Osteoblast (primary cell): Measurements from ENCODE around the gene SCAF1. TPM values are rescaled to one million over a fixed set of nuclear protein-coding genes. Genes with fewer than 3 reads are reported as not detected.

Experiments
- DNase-seq: peaks from one replicate; pipeline ENCODE4 v3.0.0; 2011; ENCODE audit warnings: low spot score, mixed read lengths; ENCODE audit not compliant: insufficient read length; ENCODE audit errors: missing footprints
- H2AFZ ChIP-seq: 2 replicates; pipeline ENCODE4 v1.6.0; 2011; ENCODE audit warnings: mild to moderate bottlenecking, low read length
- H3K27ac ChIP-seq: 2 replicates; pipeline ENCODE4 v1.5.1; 2011; ENCODE audit warnings: mild to moderate bottlenecking, low read depth, low read length, moderate library complexity
- H3K27me3 ChIP-seq: 2 replicates; pipeline ENCODE4 v1.6.0; 2012; ENCODE audit warnings: mild to moderate bottlenecking, control low read depth, inconsistent platforms, low read length, moderate library complexity; ENCODE audit not compliant: insufficient read depth
- H3K36me3 ChIP-seq: 2 replicates; pipeline ENCODE4 v1.5.1; 2011; ENCODE audit warnings: mild to moderate bottlenecking, low read length, control low read depth, moderate library complexity; ENCODE audit not compliant: insufficient read depth
- H3K4me1 ChIP-seq: 2 replicates; pipeline ENCODE4 v1.5.1; 2011; ENCODE audit warnings: mild to moderate bottlenecking, low read length, control low read depth, moderate library complexity; ENCODE audit not compliant: insufficient read depth
- H3K4me2 ChIP-seq: 2 replicates; pipeline ENCODE4 v1.6.0; 2011; ENCODE audit warnings: mild to moderate bottlenecking, low read length; ENCODE audit not compliant: insufficient read depth
- H3K4me3 ChIP-seq: fragments of 200-600 bp; sonication (generic); 3 replicates; pipeline ENCODE4 v1.5.1; 2012; ENCODE audit warnings: mild to moderate bottlenecking, low read length, inconsistent platforms; ENCODE audit not compliant: insufficient read depth
- H3K79me2 ChIP-seq: 2 replicates; pipeline ENCODE4 v1.6.0; 2012; ENCODE audit warnings: mild to moderate bottlenecking, low read length, control low read depth, inconsistent platforms; ENCODE audit not compliant: insufficient read depth
- H3K9me3 ChIP-seq: 2 replicates; pipeline ENCODE4 v1.5.1; 2011; ENCODE audit warnings: low read depth, low read length, control low read depth
- H4K20me1 ChIP-seq: 2 replicates; pipeline ENCODE4 v1.6.0; 2012; ENCODE audit warnings: mild to moderate bottlenecking, low read length, control low read depth; ENCODE audit not compliant: insufficient read depth
- total RNA-seq: library from RNA; depleted of rRNA; stranded (reverse); fragments of >200 nt; gene quantifications from 2 replicates; pipeline ENCODE4 v1.2.3, GENCODE V29; 2012
- TF ChIP-seq, protein P1 (sequence below): IDR thresholded peaks from 2 replicates; pipeline ENCODE4 v1.5.1; 2011; ENCODE audit warnings: mild to moderate bottlenecking, low read depth, low read length, moderate library complexity; ENCODE audit errors: extremely low read depth

SCAF1 gene
- total RNA-seq, 1 donor: 14.8 TPM

DNA sequence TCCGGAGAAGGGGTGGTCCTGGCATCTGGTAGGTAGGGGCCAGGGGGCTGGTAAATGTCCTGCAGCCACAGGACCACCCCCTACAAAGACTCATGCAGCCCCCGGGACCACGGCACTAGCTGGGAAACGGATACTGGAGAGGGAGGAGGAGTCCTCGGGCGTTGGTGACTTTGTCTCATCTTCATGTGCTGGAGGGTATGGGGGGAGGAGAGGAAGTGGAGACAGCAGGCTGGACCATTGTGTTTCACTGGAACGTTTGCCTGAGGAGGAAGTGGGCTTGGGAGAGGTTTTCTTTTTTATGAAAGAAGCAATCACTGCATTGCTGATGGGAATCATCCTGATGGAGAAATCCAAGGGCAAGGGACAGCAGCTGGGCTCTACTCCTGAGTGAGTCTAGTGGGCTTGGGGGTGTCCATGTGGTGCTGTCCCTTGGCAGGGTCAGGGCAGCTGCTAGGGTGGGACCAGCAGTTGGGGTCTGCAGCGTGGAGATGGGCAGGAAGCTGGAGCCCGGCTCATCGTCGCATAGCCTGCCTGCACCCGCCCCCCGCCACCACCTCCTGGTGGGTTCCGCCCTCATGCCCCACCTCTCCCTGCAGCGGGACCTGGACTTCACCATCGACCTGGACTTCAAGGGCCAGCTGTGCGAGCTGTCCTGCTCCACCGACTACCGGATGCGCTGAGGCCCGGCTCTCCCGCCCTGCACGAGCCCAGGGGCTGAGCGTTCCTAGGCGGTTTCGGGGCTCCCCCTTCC is 45.7 kb downstream of the SCAF1 start:
- peaks cover 20% of the 10 kb centered on the region for H3K4me1 ChIP-seq
- no peaks in the 10 kb centered on the region for H3K9me3 ChIP-seq
- peaks cover 3% of the 10 kb centered on the region for H4K20me1 ChIP-seq
- H3K27ac ChIP-seq: no peak overlapping the region
- H3K79me2 ChIP-seq: peaks cover 4% of the 10 kb centered on the region
- no peak overlapping the region for H2AFZ ChIP-seq
- TF ChIP-seq, protein P1, sequence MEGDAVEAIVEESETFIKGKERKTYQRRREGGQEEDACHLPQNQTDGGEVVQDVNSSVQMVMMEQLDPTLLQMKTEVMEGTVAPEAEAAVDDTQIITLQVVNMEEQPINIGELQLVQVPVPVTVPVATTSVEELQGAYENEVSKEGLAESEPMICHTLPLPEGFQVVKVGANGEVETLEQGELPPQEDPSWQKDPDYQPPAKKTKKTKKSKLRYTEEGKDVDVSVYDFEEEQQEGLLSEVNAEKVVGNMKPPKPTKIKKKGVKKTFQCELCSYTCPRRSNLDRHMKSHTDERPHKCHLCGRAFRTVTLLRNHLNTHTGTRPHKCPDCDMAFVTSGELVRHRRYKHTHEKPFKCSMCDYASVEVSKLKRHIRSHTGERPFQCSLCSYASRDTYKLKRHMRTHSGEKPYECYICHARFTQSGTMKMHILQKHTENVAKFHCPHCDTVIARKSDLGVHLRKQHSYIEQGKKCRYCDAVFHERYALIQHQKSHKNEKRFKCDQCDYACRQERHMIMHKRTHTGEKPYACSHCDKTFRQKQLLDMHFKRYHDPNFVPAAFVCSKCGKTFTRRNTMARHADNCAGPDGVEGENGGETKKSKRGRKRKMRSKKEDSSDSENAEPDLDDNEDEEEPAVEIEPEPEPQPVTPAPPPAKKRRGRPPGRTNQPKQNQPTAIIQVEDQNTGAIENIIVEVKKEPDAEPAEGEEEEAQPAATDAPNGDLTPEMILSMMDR: no peak
- H3K36me3 ChIP-seq: peaks cover 31% of the 10 kb centered on the region
- H3K4me2 ChIP-seq: no peak overlapping the region
- H3K27me3 ChIP-seq: no peaks in the 10 kb centered on the region
- peak; percentile 91 for DNase-seq
- H3K4me3 ChIP-seq: no peak overlapping the region

DNA sequence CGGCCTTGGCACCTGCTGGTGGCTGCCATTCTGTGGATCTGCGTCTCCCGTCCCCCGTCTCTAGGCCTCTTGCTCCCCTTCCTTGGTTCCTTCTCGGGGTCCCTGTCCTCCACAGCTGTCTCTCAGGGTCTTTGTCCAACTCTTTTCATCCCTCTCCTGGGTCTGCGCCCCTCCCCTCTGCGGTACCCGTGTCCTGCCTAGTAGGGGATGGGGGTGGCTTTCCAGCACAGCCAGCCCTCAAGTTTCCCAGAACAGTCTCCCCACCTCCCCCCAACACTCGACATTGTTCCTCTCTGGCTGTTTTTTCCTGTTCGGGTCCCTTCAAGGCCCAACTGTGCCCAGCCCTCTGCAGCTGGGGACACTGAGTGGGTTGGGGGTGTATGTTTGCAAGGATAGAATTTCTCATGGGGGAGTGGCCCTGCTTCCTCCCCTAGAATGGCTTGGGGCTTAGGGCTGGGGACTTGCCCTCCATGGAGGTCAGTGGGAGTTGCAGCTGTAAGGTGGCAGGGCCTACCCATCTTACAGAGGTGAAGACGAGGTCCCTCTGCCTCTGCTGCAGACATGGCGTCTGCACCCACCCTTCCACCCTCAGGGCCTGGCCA is 46.6 kb downstream of the SCAF1 start:
- peaks cover 4% of the 10 kb centered on the region for H3K79me2 ChIP-seq
- peak; percentile 87 for DNase-seq
- TF ChIP-seq, protein P1: no peak
- no peaks in the 10 kb centered on the region for H3K9me3 ChIP-seq
- no peak overlapping the region for H3K4me3 ChIP-seq
- H4K20me1 ChIP-seq: peaks cover 3% of the 10 kb centered on the region
- no peak overlapping the region for H3K4me2 ChIP-seq
- no peaks in the 10 kb centered on the region for H3K27me3 ChIP-seq
- peaks cover 25% of the 10 kb centered on the region for H3K36me3 ChIP-seq
- H3K27ac ChIP-seq: no peak overlapping the region
- no peak overlapping the region for H2AFZ ChIP-seq
- H3K4me1 ChIP-seq: peaks cover 20% of the 10 kb centered on the region

DNA sequence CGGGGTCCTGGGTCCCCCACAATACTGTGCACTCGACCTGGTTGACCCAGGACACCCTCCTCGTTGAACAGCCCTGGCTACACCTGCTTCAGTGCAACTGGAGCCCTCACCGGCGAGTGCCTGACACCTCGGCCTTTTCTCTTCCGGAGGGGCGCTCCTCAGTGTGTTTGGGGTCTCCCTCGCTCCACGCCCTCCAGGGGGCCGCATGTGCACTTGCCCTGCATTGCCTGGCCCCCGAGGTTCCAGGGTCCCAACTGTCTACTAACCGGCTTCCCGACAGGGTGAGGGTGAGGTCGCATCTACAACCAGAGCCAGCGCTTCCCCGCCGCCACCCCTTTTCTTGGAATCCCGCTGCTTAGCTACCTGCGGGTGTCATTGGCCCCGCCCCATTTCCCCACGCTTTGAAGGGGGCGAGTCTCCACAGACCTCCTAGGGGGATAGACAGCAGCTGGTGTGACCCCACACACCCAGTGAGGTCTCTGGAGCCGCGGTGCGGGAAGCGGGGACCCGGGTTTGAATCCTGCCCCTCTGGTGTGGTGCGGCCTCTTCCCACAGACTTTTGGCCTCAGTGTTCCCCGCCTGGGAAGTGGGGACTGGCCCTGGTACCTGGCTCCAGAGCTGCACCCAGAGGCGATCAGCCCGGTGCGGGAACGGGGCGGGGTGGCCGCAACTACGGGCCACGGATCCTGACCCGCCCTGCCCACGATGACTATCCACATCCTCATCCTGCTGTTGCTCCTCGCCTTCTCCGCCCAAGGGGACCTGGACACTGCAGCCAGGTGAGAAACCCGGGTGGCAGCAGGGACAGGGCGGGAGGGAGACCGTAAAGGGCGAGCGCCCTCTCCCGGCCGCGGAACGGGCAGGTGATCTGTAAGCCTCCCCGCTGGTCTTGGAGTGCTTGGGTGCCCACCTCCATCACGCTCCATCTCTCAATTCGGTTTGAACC is 47.4 kb downstream of the SCAF1 start, which contains the start of gene ADM5:
Gene ADM5, plus strand, starts transcription at position 462 of the 946 bp plus-strand sequence. Its CDS starts 244 bp downstream, at position 706.
- TF ChIP-seq, protein P1: peak; percentile 23
- H2AFZ ChIP-seq: peak within 1 kb of the TSS; percentile 93

More for the DNA sequence above, 47.4 kb downstream of the SCAF1 start, which contains the start of gene ADM5:
- peak within 1 kb of the TSS; percentile 15 for H3K27ac ChIP-seq
- peaks cover 3% of the 10 kb centered on the region for H4K20me1 ChIP-seq
- peak; percentile 70 for DNase-seq
- H3K4me3 ChIP-seq: peak within 1 kb of the TSS; percentile 76
- peaks cover 20% of the 10 kb centered on the region for H3K4me1 ChIP-seq
- H3K9me3 ChIP-seq: no peaks in the 10 kb centered on the region
- H3K79me2 ChIP-seq: no peaks in the 10 kb centered on the region
- H3K4me2 ChIP-seq: peak within 1 kb of the TSS; percentile 90
- no peaks in the 10 kb centered on the region for H3K27me3 ChIP-seq
- H3K36me3 ChIP-seq: peaks cover 17% of the 10 kb centered on the region
